ENCODE results near the gene EIF6. TPM values are rescaled to one million over a fixed set of nuclear protein-coding genes. Genes with fewer than 3 reads are reported as not detected.

EIF6 gene
- 124 TPM for total RNA-seq

- Histone ChIP-seq H3K4me1 (peaks cover 40% of the 10 kb centered on the region), H3K36me3 (peaks cover 0 to 14% of the 10 kb centered on the region in 2 donors), H3K27ac (peak within 1 kb of the TSS; percentile 81), H3K4me3 (peak within 1 kb of the TSS; percentile 69 to 76), H3K9me3 (no peaks in the 10 kb centered on the region), H3K27me3 (no peaks in the 10 kb centered on the region)
- TF ChIP-seq POLR2A (IDR thresholded peaks at IDR 0.05): no peak
- no peak for TF ChIP-seq CTCF (IDR thresholded peaks at IDR 0.05)
- peak; percentile 13 to 56 for TF ChIP-seq POLR2AphosphoS5 (IDR thresholded peaks at IDR 0.05; ENCODE audit: insufficient read depth in 1 of 2, low read depth in 1 of 2)
- intact Hi-C loops (cut with DNase I): no loop called here
- DNase-seq (ENCODE audit: extremely low spot score in 2 of 2): no peak
Observed at GRCh38 chr20:35284267-35284991, at the start of gene EIF6. Gene EIF6, minus strand, starts transcription at chr20:35284772. Its CDS starts 285 bp downstream, at chr20:35284487.

- Histone ChIP-seq H3K4me3 (no peak overlapping the region), H3K9me3 (no peaks in the 10 kb centered on the region), H3K36me3 (no peaks in the 10 kb centered on the region), H3K4me1 (peaks cover 9% of the 10 kb centered on the region), H3K27ac (peak overlapping the region; percentile 17), H3K27me3 (no peaks in the 10 kb centered on the region)
- no peak for TF ChIP-seq POLR2A (IDR thresholded peaks at IDR 0.05)
- TF ChIP-seq POLR2AphosphoS5 (IDR thresholded peaks at IDR 0.05; ENCODE audit: insufficient read depth in 1 of 2, low read depth in 1 of 2): no peak
- TF ChIP-seq CTCF (IDR thresholded peaks at IDR 0.05): no peak
- no peak for DNase-seq (ENCODE audit: extremely low spot score in 2 of 2)
- intact Hi-C loops (cut with DNase I): no loop called here
Observed at GRCh38 chr20:35333606-35334005, 49.0 kb upstream of the EIF6 start.

GRCh38 chr20:35332540-35333200, 48.1 kb upstream of the EIF6 start:
- intact Hi-C loops (cut with DNase I): no loop called here
- H3K4me1 ChIP-seq: peaks cover 9% of the 10 kb centered on the region
- no peaks in the 10 kb centered on the region for H3K9me3 ChIP-seq
- no peaks in the 10 kb centered on the region for H3K36me3 ChIP-seq
- no peak for DNase-seq (ENCODE audit: extremely low spot score in 2 of 2)
- H3K27ac ChIP-seq: no peak overlapping the region
- no peak for TF ChIP-seq POLR2A (IDR thresholded peaks at IDR 0.05)
- TF ChIP-seq POLR2AphosphoS5 (IDR thresholded peaks at IDR 0.05; ENCODE audit: insufficient read depth in 1 of 2, low read depth in 1 of 2): no peak
- TF ChIP-seq CTCF (IDR thresholded peaks at IDR 0.05): no peak
- no peak overlapping the region for H3K4me3 ChIP-seq
- no peaks in the 10 kb centered on the region for H3K27me3 ChIP-seq

GRCh38 chr20:35329435-35330139, 45.0 kb upstream of the EIF6 start:
- H3K9me3 ChIP-seq: no peaks in the 10 kb centered on the region
- TF ChIP-seq CTCF (IDR thresholded peaks at IDR 0.05): no peak
- no peak for TF ChIP-seq POLR2AphosphoS5 (IDR thresholded peaks at IDR 0.05; ENCODE audit: insufficient read depth in 1 of 2, low read depth in 1 of 2)
- TF ChIP-seq POLR2A (IDR thresholded peaks at IDR 0.05): no peak
- no peaks in the 10 kb centered on the region for H3K27me3 ChIP-seq
- intact Hi-C loops (cut with DNase I): no loop called here
- peaks cover 9% of the 10 kb centered on the region for H3K4me1 ChIP-seq
- H3K27ac ChIP-seq: no peak overlapping the region
- DNase-seq (ENCODE audit: extremely low spot score in 2 of 2): no peak
- no peaks in the 10 kb centered on the region for H3K36me3 ChIP-seq
- H3K4me3 ChIP-seq: no peak overlapping the region
